Neuronal stem cell (in vitro differentiated cells): ENCODE measurements around the gene SOS1.

Experiments used
- DNase-seq: peaks from one replicate; pipeline ENCODE4 v3.0.0-alpha.2; 2013; ENCODE audit warnings: low spot score
- H2AFZ ChIP-seq: one replicate; pipeline ENCODE4 v1.6.1; 2013; ENCODE audit warnings: mild to moderate bottlenecking, low read length, inconsistent platforms
- H2AK5ac ChIP-seq: 2 replicates; pipeline ENCODE4 v1.6.1; 2013; ENCODE audit warnings: low read depth, mild to moderate bottlenecking, inconsistent platforms, low read length, moderate library complexity, mixed read lengths
- H2BK120ac ChIP-seq: 2 replicates; pipeline ENCODE4 v1.6.1; 2013; ENCODE audit warnings: low read depth, mild to moderate bottlenecking, inconsistent platforms, low read length, moderate library complexity, mixed read lengths
- H2BK12ac ChIP-seq: one replicate; pipeline ENCODE4 v1.6.1; 2013; ENCODE audit warnings: low read length, inconsistent platforms
- H2BK15ac ChIP-seq: 2 replicates; pipeline ENCODE4 v1.6.1; 2013; ENCODE audit warnings: mild to moderate bottlenecking, low read length, inconsistent platforms, mixed read lengths
- H2BK5ac ChIP-seq: one replicate; pipeline ENCODE4 v1.6.1; 2013; ENCODE audit warnings: inconsistent platforms, mild to moderate bottlenecking, low read length, moderate library complexity
- H3K14ac ChIP-seq: one replicate; pipeline ENCODE4 v1.6.1; 2013; ENCODE audit warnings: low read length, inconsistent platforms
- H3K18ac ChIP-seq: 2 replicates; pipeline ENCODE4 v1.6.1; 2013; ENCODE audit warnings: low read length, inconsistent platforms
- H3K23ac ChIP-seq: 2 replicates; pipeline ENCODE4 v1.6.1; 2013; ENCODE audit warnings: low read depth, mild to moderate bottlenecking, mixed read lengths, low read length, inconsistent platforms; ENCODE audit not compliant: poor library complexity
- H3K27ac ChIP-seq: replicated peaks from 3 replicates; pipeline ENCODE4 v1.5.1; 2013; ENCODE audit warnings: low read length, inconsistent platforms
- H3K27me3 ChIP-seq, 3 experiments: 2 replicates each; pipeline ENCODE4 v1.6.1; 2013; ENCODE audit warnings: low read length in 3 of 3, mild to moderate bottlenecking in 2 of 3, inconsistent platforms in 1 of 3, low read depth in 1 of 3, mixed read lengths in 1 of 3, moderate library complexity in 1 of 3; ENCODE audit not compliant: control insufficient read depth in 3 of 3, insufficient read depth in 3 of 3
- H3K36me3 ChIP-seq, 2 donors: replicated peaks in 1 of 2; 2 replicates each; pipeline ENCODE4 v1.6.1; 2013; ENCODE audit warnings: low read length in 2 of 2; ENCODE audit not compliant: control insufficient read depth in 2 of 2, insufficient read depth in 2 of 2
- H3K4ac ChIP-seq: 2 replicates; pipeline ENCODE4 v1.6.1; 2013; ENCODE audit warnings: inconsistent platforms, mild to moderate bottlenecking, low read length, moderate library complexity
- H3K4me1 ChIP-seq, 2 donors: 1 replicate in 1 of 2; 2 replicates in 1 of 2; pipeline ENCODE4 v1.6.1; 2013; ENCODE audit warnings: low read length in 2 of 2, low read depth in 1 of 2; ENCODE audit not compliant: control insufficient read depth in 2 of 2, insufficient read depth in 1 of 2
- H3K4me2 ChIP-seq: one replicate; pipeline ENCODE4 v1.6.1; 2013; ENCODE audit warnings: mild to moderate bottlenecking, low read length, inconsistent platforms; ENCODE audit not compliant: insufficient read depth, poor library complexity, severe bottlenecking
- H3K4me3 ChIP-seq, 2 donors: 2 replicates each; pipeline ENCODE4 v1.5.1; 2013; ENCODE audit warnings: low read length in 2 of 2, mild to moderate bottlenecking in 2 of 2, inconsistent platforms in 1 of 2, moderate library complexity in 1 of 2
- H3K79me1 ChIP-seq: one replicate; pipeline ENCODE4 v1.6.1; 2013; ENCODE audit warnings: low read depth, mild to moderate bottlenecking, inconsistent platforms, low read length, moderate library complexity
- H3K9ac ChIP-seq: one replicate; pipeline ENCODE4 v1.6.1; 2013; ENCODE audit warnings: mild to moderate bottlenecking, low read depth, low read length, inconsistent platforms; ENCODE audit not compliant: poor library complexity
- H3K9me3 ChIP-seq, 2 donors: replicated peaks in 1 of 2; 2 replicates each; pipeline versions ENCODE3 to v1.6.1; 2013; ENCODE audit warnings: low read length in 2 of 2, mild to moderate bottlenecking in 2 of 2, inconsistent platforms in 1 of 2, low read depth in 1 of 2, mixed read lengths in 1 of 2, moderate library complexity in 1 of 2; ENCODE audit not compliant: control insufficient read depth in 2 of 2, insufficient read depth in 1 of 2
- H4K8ac ChIP-seq: one replicate; pipeline ENCODE4 v1.6.1; 2013; ENCODE audit warnings: low read depth, mild to moderate bottlenecking, inconsistent platforms, low read length, moderate library complexity
- H4K91ac ChIP-seq: one replicate; pipeline ENCODE4 v1.6.1; 2013; ENCODE audit warnings: low read length, low read depth, mild to moderate bottlenecking, inconsistent platforms; ENCODE audit not compliant: poor library complexity
- WGBS, 2 donors: extraction: QIAGEN DNeasy Blood & Tissue Kit; methylation state at CpG; one replicate each; pipeline ENCODE4 v1.1.7; 2013; ENCODE audit warnings: missing lambda C conversion rate in 2 of 2, mixed read lengths in 1 of 2; ENCODE audit not compliant: insufficient read length in 2 of 2, insufficient replicate concordance in 1 of 2; ENCODE audit errors: extremely low coverage in 2 of 2; 5-methylcytosine and 5-hydroxymethylcytosine counted together

The SOS1 gene

GRCh38 chr2:39080152-39080551 is 40.7 kb downstream of the SOS1 start:
- Histone ChIP-seq H2BK5ac (no peak overlapping the region), H3K23ac (no peak overlapping the region), H3K4me3 (no peak overlapping the region), H2AK5ac (no peak overlapping the region), H3K79me1 (peaks cover 7% of the 10 kb centered on the region), H3K14ac (no peak overlapping the region), H3K27me3 (no peaks in the 10 kb centered on the region), H3K4me2 (no peak overlapping the region), H2BK15ac (no peak overlapping the region), H3K9ac (no peak overlapping the region), H2BK120ac (no peak overlapping the region), H2AFZ (no peak overlapping the region), H4K8ac (no peak overlapping the region), H3K4ac (no peak overlapping the region), H4K91ac (no peak overlapping the region), H3K9me3 (peaks cover 2 to 18% of the 10 kb centered on the region in 2 donors), H3K4me1 (no peaks in the 10 kb centered on the region), H3K36me3 (peaks cover 0 to 4% of the 10 kb centered on the region in 2 donors), H3K27ac (no peak overlapping the region), H2BK12ac (no peak overlapping the region), H3K18ac (no peak overlapping the region)
- DNase-seq: no peak
- WGBS, 2 donors: no CpG with 5 or more reads among the region's 5 CpGs

GRCh38 chr2:39069890-39070465 is 50.9 kb downstream of the SOS1 start:
- no peak overlapping the region for H3K9ac ChIP-seq
- WGBS, 2 donors: no CpG with 5 or more reads among the region's 1 CpG

GRCh38 chr2:39069136-39069515 is 51.7 kb downstream of the SOS1 start:
- Histone ChIP-seq H2BK12ac (no peak overlapping the region), H3K4ac (no peak overlapping the region), H3K4me3 (no peak overlapping the region), H2BK5ac (no peak overlapping the region), H4K91ac (no peak overlapping the region), H3K9me3 (no peaks in the 10 kb centered on the region), H3K18ac (no peak overlapping the region), H3K36me3 (peaks cover 0 to 32% of the 10 kb centered on the region in 2 donors), H3K14ac (no peak overlapping the region), H2AK5ac (no peak overlapping the region), H3K9ac (no peak overlapping the region), H2BK15ac (no peak overlapping the region), H2AFZ (no peak overlapping the region), H3K4me2 (no peak overlapping the region), H4K8ac (no peak overlapping the region), H3K4me1 (peaks cover 2 to 7% of the 10 kb centered on the region in 2 donors), H3K23ac (no peak overlapping the region), H3K27me3 (no peaks in the 10 kb centered on the region), H2BK120ac (no peak overlapping the region), H3K79me1 (no peaks in the 10 kb centered on the region), H3K27ac (no peak overlapping the region)
- no peak for DNase-seq
- WGBS, 2 donors: no CpG with 5 or more reads among the region's 3 CpGs

More at GRCh38 chr2:39069890-39070465, 50.9 kb downstream of the SOS1 start:
- Histone ChIP-seq H2BK15ac (no peak overlapping the region), H3K4me2 (no peak overlapping the region), H4K91ac (no peak overlapping the region), H3K79me1 (no peaks in the 10 kb centered on the region), H3K4ac (no peak overlapping the region), H3K4me3 (no peak overlapping the region), H3K9me3 (peaks cover 0 to 3% of the 10 kb centered on the region in 2 donors), H2BK12ac (no peak overlapping the region), H3K36me3 (peaks cover 0 to 29% of the 10 kb centered on the region in 2 donors), H3K23ac (no peak overlapping the region), H3K14ac (no peak overlapping the region), H3K27ac (no peak overlapping the region), H2BK120ac (no peak overlapping the region), H3K18ac (no peak overlapping the region), H3K27me3 (no peaks in the 10 kb centered on the region), H2BK5ac (no peak overlapping the region), H3K4me1 (peaks cover 2 to 7% of the 10 kb centered on the region in 2 donors), H2AK5ac (no peak overlapping the region), H2AFZ (no peak overlapping the region), H4K8ac (no peak overlapping the region)
- no peak for DNase-seq

GRCh38 chr2:39068299-39069135 is 52.3 kb downstream of the SOS1 start:
- Histone ChIP-seq H3K79me1 (no peaks in the 10 kb centered on the region), H3K4me3 (no peak overlapping the region), H3K4me1 (peaks cover 2 to 7% of the 10 kb centered on the region in 2 donors), H2BK12ac (no peak overlapping the region), H3K14ac (no peak overlapping the region), H2BK15ac (no peak overlapping the region), H3K36me3 (peaks cover 0 to 35% of the 10 kb centered on the region in 2 donors), H3K27me3 (no peaks in the 10 kb centered on the region), H2BK5ac (no peak overlapping the region), H2AK5ac (no peak overlapping the region), H3K27ac (no peak overlapping the region), H2AFZ (no peak overlapping the region), H3K4ac (no peak overlapping the region), H3K23ac (no peak overlapping the region), H3K9me3 (no peaks in the 10 kb centered on the region), H2BK120ac (no peak overlapping the region), H4K8ac (no peak overlapping the region), H3K9ac (no peak overlapping the region), H4K91ac (no peak overlapping the region), H3K18ac (no peak overlapping the region), H3K4me2 (no peak overlapping the region)
- DNase-seq: no peak
- WGBS, 2 donors: no CpG with 5 or more reads among the region's 1 CpG
